Pancreas (tissue), 10 donors: Measurements from ENCODE around the gene CARS1. TPM values are rescaled to one million over a fixed set of nuclear protein-coding genes. Genes with fewer than 3 reads are reported as not detected.

Source experiments
- ATAC-seq, 4 donors: fragments of 200-7000 bp; cut with Tn5 transposase; one replicate each; pipeline versions ENCODE4 v1.8.0 to v1.9.1; 2020; ENCODE audit warnings: mild to moderate bottlenecking in 4 of 4, moderate library complexity in 4 of 4
- DNase-seq, 6 donors: peaks; one replicate each; pipeline ENCODE4 v3.0.0-alpha.2; 2020
- FAIRE-seq: peaks from 2 replicates; lab custom pipeline; 2012; peaks lifted over from hg19 to GRCh38; lab: Jason Lieb, UNC
- H3K27ac ChIP-seq, 4 donors: fragments of 200-600 bp; sonication (generic); 1 replicate in 3 of 4; 2 replicates in 1 of 4; pipeline versions ENCODE4 v1.5.0 to v1.8.0; 2020
- H3K27me3 ChIP-seq, 4 donors: fragments of 200-600 bp; one replicate each; pipeline ENCODE4 v1.8.0; 2021
- H3K36me3 ChIP-seq, 3 donors: fragments of 200-600 bp; sonication (generic) in 1 of 3; one replicate each; pipeline versions ENCODE4 v1.5.0 to v1.8.0; 2020 to 2021
- H3K4me1 ChIP-seq, 3 donors: fragments of 200-600 bp; one replicate each; pipeline ENCODE4 v1.8.0; 2021
- H3K4me3 ChIP-seq, 4 donors: fragments of 200-600 bp; sonication (generic) in 2 of 4; one replicate each; pipeline versions ENCODE4 v1.5.0 to v1.8.0; 2020 to 2021
- H3K9me3 ChIP-seq, 4 donors: fragments of 200-600 bp; one replicate each; pipeline ENCODE4 v1.8.0; 2021
- CTCF ChIP-seq, 4 donors: fragments of 200-600 bp; sonication (generic) in 3 of 4; IDR thresholded peaks; one replicate each; pipeline versions ENCODE4 v1.5.0 to v1.8.0; 2021; ENCODE audit warnings: antibody characterized with exemption in 4 of 4
- WGBS, 2 donors: extraction: QIAGEN DNeasy Blood & Tissue Kit; methylation state at CpG; one replicate each; pipeline ENCODE4 v1.1.7; 2013; 5-methylcytosine and 5-hydroxymethylcytosine counted together
- intact Hi-C, 3 donors: fragments of 100-400 bp; cut with DNase I; formaldehyde crosslinking; loops; one replicate each; pipeline versions ENCODE4 v1.11.1 to v1.14.2; 2022
- polyA plus RNA-seq, 2 donors: library from polyadenylated mRNA; stranded (reverse); fragments of 200-250 nt; gene quantifications; one replicate each; pipeline ENCODE4 v1.2.3, GENCODE V29; 2013
- total RNA-seq, 6 donors: library from RNA; stranded (reverse); fragmentation: NEBNext Ultra II Directional in 4 of 6; extraction: Animal tissue kit (Norgen Biotek cat#: 25700) in 4 of 6; gene quantifications; one replicate each; pipeline versions ENCODE4 v1.2.1 to v1.2.4, GENCODE V29; 2021 to 2023
- donor health status: healthy with polysubstance abuse.
- donor health status: DM: no; HTN: no; CAD: no; lungs with moderate emphysema.
- donor health status: DM: no; HTN: no; CAD: no.
- donor health status: control.
- donor health status: control.
- donor health status: Bipolar disorder and iron deficiency.
- donor health status: DM: yes; HTN: yes; CAD: no.
- donor health status: DM: no; HTN: no; CAD: no.
- donor health status: DM: no; HTN: no; CAD: no.
- donor health status: DM: yes; HTN: yes; CAD: no.

Gene CARS1
- total and polyA plus RNA-seq, 8 donors = 14.8 to 65.0 (median 19.8) TPM

GRCh38 chr11:3009481-3009880 is 47.7 kb downstream of the CARS1 start:
- Histone ChIP-seq H3K9me3 (no peaks in the 10 kb centered on the region), H3K27me3 (no peaks in the 10 kb centered on the region), H3K4me1 (no peaks in the 10 kb centered on the region), H3K27ac (no peak overlapping the region), H3K36me3 (peaks cover 0 to 40% (median 3%) of the 10 kb centered on the region in 3 donors), H3K4me3 (no peak overlapping the region)
- 74 to 79% methylated on average over 5 of the region's 5 CpGs for WGBS, 2 donors
- intact Hi-C loops = no loop called here
- DNase-seq (peak in 2 of 6 donors; percentile 21 to 36), ATAC-seq (no peak), FAIRE-seq (no peak)
- no peak for TF ChIP-seq CTCF (IDR thresholded peaks at IDR 0.05)

GRCh38 chr11:3008746-3009336 is 48.4 kb downstream of the CARS1 start:
- Histone ChIP-seq H3K4me1 (no peaks in the 10 kb centered on the region), H3K9me3 (no peaks in the 10 kb centered on the region), H3K4me3 (no peak overlapping the region), H3K27ac (no peak overlapping the region), H3K27me3 (no peaks in the 10 kb centered on the region), H3K36me3 (peaks cover 0 to 39% (median 3%) of the 10 kb centered on the region in 3 donors)
- FAIRE-seq = no peak
- TF ChIP-seq CTCF (IDR thresholded peaks at IDR 0.05) = no peak
- intact Hi-C loops = no loop called here
- no peak for ATAC-seq
- peak in 1 of 6 donors; percentile 41 for DNase-seq
- 89 to 91% methylated on average over 9 of the region's 9 CpGs for WGBS, 2 donors

GRCh38 chr11:3007404-3008010 is 49.7 kb downstream of the CARS1 start:
- FAIRE-seq (no peak), ATAC-seq (no peak), DNase-seq (no peak)
- Histone ChIP-seq H3K4me1 (no peaks in the 10 kb centered on the region), H3K27me3 (no peaks in the 10 kb centered on the region), H3K9me3 (no peaks in the 10 kb centered on the region), H3K27ac (no peak overlapping the region), H3K36me3 (peaks cover 0 to 38% (median 3%) of the 10 kb centered on the region in 3 donors), H3K4me3 (no peak overlapping the region)
- WGBS, 2 donors = 89 to 93% methylated on average over 20 of the region's 20 CpGs
- no peak for TF ChIP-seq CTCF (IDR thresholded peaks at IDR 0.05)
- intact Hi-C loops = no loop called here

GRCh38 chr11:3006505-3007260 is 50.5 kb downstream of the CARS1 start:
- TF ChIP-seq CTCF (IDR thresholded peaks at IDR 0.05) = no peak
- no peak for FAIRE-seq
- H3K27ac ChIP-seq = no peak overlapping the region
- ATAC-seq = no peak
- no peaks in the 10 kb centered on the region for H3K27me3 ChIP-seq
- DNase-seq = no peak
- H3K9me3 ChIP-seq = no peaks in the 10 kb centered on the region
- no peak overlapping the region for H3K4me3 ChIP-seq
- H3K4me1 ChIP-seq = peaks cover 0 to under 1% (median 0%) of the 10 kb centered on the region in 3 donors
- 86 to 90% methylated on average over 21 of the region's 21 CpGs for WGBS, 2 donors
- intact Hi-C loops = no loop called here
- H3K36me3 ChIP-seq = peaks cover 0 to 37% (median 3%) of the 10 kb centered on the region in 3 donors
